GM21825 (cell line): ENCODE measurements around the gene API5.

Source experiments
- ATAC-seq: cut with Tn5 transposase; IDR thresholded peaks from one replicate; pipeline ENCODE4 v1.9.1; 2021; ENCODE audit warnings: mild to moderate bottlenecking, moderate library complexity; ENCODE audit not compliant: unreplicated experiment

API5 gene

GRCh38 chr11:43358801-43359421 is 47.1 kb downstream of the API5 start, which contains the start of gene TTC17:
TTC17 (plus strand) TSS chr11:43358920; CDS start chr11:43358955, 35 bp downstream.
- peak; percentile 93 for ATAC-seq

- ATAC-seq = peak; percentile 39
Measured at GRCh38 chr11:43359422-43359818, 47.6 kb downstream of the API5 start.

GRCh38 chr11:43360361-43361032 is 48.7 kb downstream of the API5 start:
- no peak for ATAC-seq

GRCh38 chr11:43366677-43367076 is 54.9 kb downstream of the API5 start:
- ATAC-seq = no peak

GRCh38 chr11:43367382-43368178 is 55.8 kb downstream of the API5 start:
- peak; percentile 54 for ATAC-seq

GRCh38 chr11:43376065-43376464 is 64.3 kb downstream of the API5 start:
- ATAC-seq = no peak

GRCh38 chr11:43376594-43376993 is 64.8 kb downstream of the API5 start:
- no peak for ATAC-seq

- no peak for ATAC-seq
Measured at GRCh38 chr11:43377389-43377788, 65.6 kb downstream of the API5 start.

- ATAC-seq = no peak
Measured at GRCh38 chr11:43378897-43379296, 67.1 kb downstream of the API5 start.

- ATAC-seq = no peak
Measured at GRCh38 chr11:43381802-43382201, 70.0 kb downstream of the API5 start.

- no peak for ATAC-seq
Measured at GRCh38 chr11:43382614-43383013, 70.8 kb downstream of the API5 start.

GRCh38 chr11:43384393-43384792 is 72.6 kb downstream of the API5 start:
- ATAC-seq = no peak

GRCh38 chr11:43392713-43393112 is 80.9 kb downstream of the API5 start:
- no peak for ATAC-seq

GRCh38 chr11:43393765-43394355 is 82.1 kb downstream of the API5 start:
- ATAC-seq = no peak
